Lung (tissue), 12 donors: Measurements from ENCODE around the gene ZNF79. TPM values are rescaled to one million over a fixed set of nuclear protein-coding genes. Genes with fewer than 3 reads are reported as not detected.

Experiments used
- ATAC-seq: fragments of 200-7000 bp; cut with Tn5 transposase; one replicate; pipeline ENCODE4 v1.9.1; 2020; ENCODE audit warnings: moderate number of reproducible peaks; ENCODE audit not compliant: insufficient read depth, low FRiP score
- DNase-seq, 3 donors: peaks; one replicate each; pipeline ENCODE4 v3.0.0-alpha.2; 2013 to 2017
- H3K27ac ChIP-seq, 2 donors: one replicate each; pipeline ENCODE4 v1.5.1; 2013; ENCODE audit warnings: mild to moderate bottlenecking in 2 of 2, moderate library complexity in 2 of 2, control low read depth in 1 of 2, inconsistent platforms in 1 of 2, low read depth in 1 of 2, low read length in 1 of 2
- H3K27me3 ChIP-seq, 3 donors: one replicate each; pipeline ENCODE4 v1.5.1; 2013; ENCODE audit warnings: low read length in 2 of 3; ENCODE audit not compliant: control insufficient read depth in 3 of 3, insufficient read depth in 3 of 3
- H3K36me3 ChIP-seq, 4 donors: one replicate each; pipeline ENCODE4 v1.5.1; 2013; ENCODE audit warnings: low read length in 4 of 4, mild to moderate bottlenecking in 1 of 4, moderate library complexity in 1 of 4; ENCODE audit not compliant: control insufficient read depth in 4 of 4, insufficient read depth in 4 of 4
- H3K4me1 ChIP-seq, 5 donors: one replicate each; pipeline ENCODE4 v1.5.1; 2013; ENCODE audit warnings: low read length in 5 of 5, mild to moderate bottlenecking in 2 of 5, moderate library complexity in 1 of 5; ENCODE audit not compliant: control insufficient read depth in 5 of 5, insufficient read depth in 5 of 5
- H3K4me3 ChIP-seq: one replicate; pipeline ENCODE4 v1.5.1; 2013; ENCODE audit warnings: mild to moderate bottlenecking, control low read depth, moderate library complexity
- H3K9ac ChIP-seq, 2 donors: one replicate each; pipeline ENCODE4 v1.5.1; 2013; ENCODE audit warnings: low read length in 2 of 2, control low read depth in 1 of 2; ENCODE audit not compliant: insufficient read depth in 1 of 2
- H3K9me3 ChIP-seq, 4 donors: one replicate each; pipeline ENCODE4 v1.5.1; 2013; ENCODE audit warnings: low read length in 3 of 4, mild to moderate bottlenecking in 1 of 4, moderate library complexity in 1 of 4; ENCODE audit not compliant: control insufficient read depth in 4 of 4, insufficient read depth in 3 of 4
- WGBS, 2 donors: extraction: QIAGEN DNeasy Blood & Tissue Kit; methylation state at CpG; one replicate each; pipeline ENCODE4 v1.1.7; 2013; 5-methylcytosine and 5-hydroxymethylcytosine counted together
- polyA plus RNA-seq, 2 donors: library from polyadenylated mRNA; stranded (reverse); fragments of 200-250 nt; gene quantifications; one replicate each; pipeline ENCODE4 v1.2.1, GENCODE V29; 2013
- total RNA-seq, 2 donors: library from RNA; depleted of rRNA in 1 of 2; stranded (reverse); fragments of >200 nt in 1 of 2; gene quantifications; one replicate each; pipeline ENCODE4 v1.2.1, GENCODE V29; 2014 to 2021
- TF ChIP-seq, protein P1 (sequence below): IDR thresholded peaks from 2 replicates; pipeline ENCODE4 v1.5.1; 2012; ENCODE audit warnings: mild to moderate bottlenecking; ENCODE audit errors: control extremely low read depth, extremely low read depth
- donor health status: control.
- donor health status: control.
- donor health status: Bipolar disorder and iron deficiency.
- donor health status: healthy.
- donor health status: DM: yes; HTN: yes; CAD: no.

ZNF79 gene
- total and polyA plus RNA-seq, 4 donors = 3.1 to 9.3 (median 5.9) TPM

DNA sequence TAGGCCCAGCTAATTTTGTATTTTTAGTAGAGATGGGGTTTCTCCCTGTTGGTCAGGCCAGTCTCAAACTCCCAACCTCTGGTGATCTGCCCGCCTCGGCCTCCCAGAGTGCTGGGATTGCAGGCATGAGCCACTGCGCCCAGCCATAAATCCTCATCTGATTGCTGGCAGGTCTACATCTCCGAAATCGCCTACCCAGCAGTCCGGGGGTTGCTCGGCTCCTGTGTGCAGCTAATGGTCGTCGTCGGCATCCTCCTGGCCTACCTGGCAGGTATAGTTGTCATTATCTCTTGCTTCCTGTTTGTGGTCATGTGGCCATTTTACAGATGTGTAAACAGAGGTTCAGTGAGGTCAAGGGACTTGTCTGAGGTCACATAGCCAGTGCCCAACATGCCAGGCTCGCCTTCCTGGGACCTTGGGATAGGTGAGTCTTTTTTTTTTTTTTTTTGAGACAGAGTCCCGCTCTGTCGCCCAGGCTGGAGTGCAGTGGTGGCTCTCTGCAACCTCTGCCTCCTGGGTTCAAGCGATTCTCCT is 24.4 kb upstream of the ZNF79 start:
- H3K9ac ChIP-seq = no peak overlapping the region
- H3K27me3 ChIP-seq = no peaks in the 10 kb centered on the region
- peaks cover 0 to 12% (median 7%) of the 10 kb centered on the region in 5 donors for H3K4me1 ChIP-seq
- TF ChIP-seq, protein P1, sequence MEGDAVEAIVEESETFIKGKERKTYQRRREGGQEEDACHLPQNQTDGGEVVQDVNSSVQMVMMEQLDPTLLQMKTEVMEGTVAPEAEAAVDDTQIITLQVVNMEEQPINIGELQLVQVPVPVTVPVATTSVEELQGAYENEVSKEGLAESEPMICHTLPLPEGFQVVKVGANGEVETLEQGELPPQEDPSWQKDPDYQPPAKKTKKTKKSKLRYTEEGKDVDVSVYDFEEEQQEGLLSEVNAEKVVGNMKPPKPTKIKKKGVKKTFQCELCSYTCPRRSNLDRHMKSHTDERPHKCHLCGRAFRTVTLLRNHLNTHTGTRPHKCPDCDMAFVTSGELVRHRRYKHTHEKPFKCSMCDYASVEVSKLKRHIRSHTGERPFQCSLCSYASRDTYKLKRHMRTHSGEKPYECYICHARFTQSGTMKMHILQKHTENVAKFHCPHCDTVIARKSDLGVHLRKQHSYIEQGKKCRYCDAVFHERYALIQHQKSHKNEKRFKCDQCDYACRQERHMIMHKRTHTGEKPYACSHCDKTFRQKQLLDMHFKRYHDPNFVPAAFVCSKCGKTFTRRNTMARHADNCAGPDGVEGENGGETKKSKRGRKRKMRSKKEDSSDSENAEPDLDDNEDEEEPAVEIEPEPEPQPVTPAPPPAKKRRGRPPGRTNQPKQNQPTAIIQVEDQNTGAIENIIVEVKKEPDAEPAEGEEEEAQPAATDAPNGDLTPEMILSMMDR = no peak
- H3K27ac ChIP-seq = no peak overlapping the region
- 96 to 97% methylated on average over 14 of the region's 14 CpGs for WGBS, 2 donors
- DNase-seq = no peak
- ATAC-seq = no peak
- H3K9me3 ChIP-seq = no peaks in the 10 kb centered on the region
- peaks cover 0 to 24% (median 7%) of the 10 kb centered on the region in 4 donors for H3K36me3 ChIP-seq
- H3K4me3 ChIP-seq = no peak overlapping the region

DNA sequence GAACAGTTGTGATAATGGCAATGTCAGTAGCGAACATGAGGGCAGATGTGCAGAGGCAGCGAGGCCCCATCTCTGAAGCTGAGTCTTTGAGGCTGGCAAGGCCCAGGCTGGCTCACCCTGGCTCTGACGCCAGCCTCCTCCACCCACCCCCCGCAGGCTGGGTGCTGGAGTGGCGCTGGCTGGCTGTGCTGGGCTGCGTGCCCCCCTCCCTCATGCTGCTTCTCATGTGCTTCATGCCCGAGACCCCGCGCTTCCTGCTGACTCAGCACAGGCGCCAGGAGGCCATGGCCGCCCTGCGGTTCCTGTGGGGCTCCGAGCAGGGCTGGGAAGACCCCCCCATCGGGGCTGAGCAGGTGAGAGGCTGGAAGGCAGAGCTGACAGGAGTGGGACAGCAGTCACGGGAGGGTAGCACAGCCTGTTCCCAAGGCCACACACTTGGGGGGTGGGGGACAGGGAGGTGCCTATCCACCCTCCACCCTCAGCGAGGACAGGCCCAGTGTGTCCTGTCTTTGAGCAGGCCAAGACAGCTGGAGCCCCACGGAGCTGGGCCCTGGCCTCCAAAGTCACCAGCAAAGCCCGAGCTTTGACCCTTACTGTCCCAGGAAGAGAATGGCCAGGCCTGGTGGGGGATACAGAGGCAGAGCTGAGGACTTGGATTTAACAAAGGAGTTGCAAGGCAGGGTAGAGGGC is 21.6 kb upstream of the ZNF79 start:
- no peak for ATAC-seq

DNA sequence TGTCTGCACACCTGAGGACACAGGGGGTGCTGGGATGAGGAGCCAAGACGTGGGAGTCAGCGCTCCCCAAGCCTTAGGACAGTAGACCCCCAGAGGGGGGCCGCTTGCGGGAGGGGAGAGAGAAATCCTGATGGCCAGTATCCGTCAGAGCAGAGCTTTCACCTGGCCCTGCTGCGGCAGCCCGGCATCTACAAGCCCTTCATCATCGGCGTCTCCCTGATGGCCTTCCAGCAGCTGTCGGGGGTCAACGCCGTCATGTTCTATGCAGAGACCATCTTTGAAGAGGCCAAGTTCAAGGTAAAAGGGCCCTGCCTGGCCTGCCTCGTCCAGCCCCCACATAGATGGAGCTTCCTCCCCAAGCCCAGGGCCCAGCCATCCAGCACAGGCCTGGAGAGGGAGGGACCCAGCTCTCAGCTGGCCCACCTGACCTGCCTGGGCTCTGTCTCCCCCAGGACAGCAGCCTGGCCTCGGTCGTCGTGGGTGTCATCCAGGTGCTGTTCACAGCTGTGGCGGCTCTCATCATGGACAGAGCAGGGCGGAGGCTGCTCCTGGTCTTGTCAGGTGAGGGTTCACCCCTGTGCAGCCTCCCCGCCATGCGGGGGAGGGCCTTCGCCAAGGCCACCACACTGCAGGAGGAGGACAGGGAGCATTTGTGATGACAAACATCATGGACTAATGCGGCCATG is 20.5 kb upstream of the ZNF79 start:
- Histone ChIP-seq H3K4me3 (no peak overlapping the region), H3K4me1 (peaks cover 0 to 3% (median under 1%) of the 10 kb centered on the region in 5 donors), H3K9ac (no peak overlapping the region), H3K27me3 (no peaks in the 10 kb centered on the region), H3K36me3 (peaks cover 0 to 38% (median 22%) of the 10 kb centered on the region in 4 donors), H3K9me3 (no peaks in the 10 kb centered on the region), H3K27ac (no peak overlapping the region)
- ATAC-seq (no peak), DNase-seq (no peak)
- TF ChIP-seq, protein P1 = no peak
- 88 to 96% methylated on average over 21 to 22 of the region's 22 CpGs for WGBS, 2 donors

More for the DNA sequence above, 21.6 kb upstream of the ZNF79 start:
- DNase-seq = no peak
- WGBS, 2 donors = 64 to 84% methylated on average over 18 of the region's 18 CpGs
- TF ChIP-seq, protein P1 = no peak
- Histone ChIP-seq H3K27me3 (no peaks in the 10 kb centered on the region), H3K4me3 (no peak overlapping the region), H3K36me3 (peaks cover 0 to 38% (median 19%) of the 10 kb centered on the region in 4 donors), H3K9me3 (no peaks in the 10 kb centered on the region), H3K9ac (no peak overlapping the region), H3K27ac (no peak overlapping the region), H3K4me1 (peaks cover 3 to 8% (median 7%) of the 10 kb centered on the region in 5 donors)
